Coronary artery (tissue), 2 donors: Measurements from ENCODE around the gene HEY2.

Experiments used
- DNase-seq: peaks from one replicate; pipeline ENCODE4 v3.0.0-alpha.2; 2017; ENCODE audit warnings: low spot score
- H3K27ac ChIP-seq, 2 donors: fragments of 200-600 bp; sonication (generic); one replicate each; pipeline ENCODE4 v1.5.1; 2016 to 2019
- H3K4me3 ChIP-seq: fragments of 200-600 bp; sonication (generic); 2 replicates; pipeline ENCODE4 v1.5.1; 2016; ENCODE audit warnings: mild to moderate bottlenecking, moderate library complexity
- TF ChIP-seq, protein P1 (sequence below): fragments of 200-600 bp; sonication (generic); IDR thresholded peaks from one replicate; pipeline ENCODE4 v1.5.1; 2019; ENCODE audit warnings: antibody characterized with exemption

Gene HEY2

GRCh38 chr6:125733516-125734300 is 15.7 kb upstream of the HEY2 start:
- TF ChIP-seq, protein P1, sequence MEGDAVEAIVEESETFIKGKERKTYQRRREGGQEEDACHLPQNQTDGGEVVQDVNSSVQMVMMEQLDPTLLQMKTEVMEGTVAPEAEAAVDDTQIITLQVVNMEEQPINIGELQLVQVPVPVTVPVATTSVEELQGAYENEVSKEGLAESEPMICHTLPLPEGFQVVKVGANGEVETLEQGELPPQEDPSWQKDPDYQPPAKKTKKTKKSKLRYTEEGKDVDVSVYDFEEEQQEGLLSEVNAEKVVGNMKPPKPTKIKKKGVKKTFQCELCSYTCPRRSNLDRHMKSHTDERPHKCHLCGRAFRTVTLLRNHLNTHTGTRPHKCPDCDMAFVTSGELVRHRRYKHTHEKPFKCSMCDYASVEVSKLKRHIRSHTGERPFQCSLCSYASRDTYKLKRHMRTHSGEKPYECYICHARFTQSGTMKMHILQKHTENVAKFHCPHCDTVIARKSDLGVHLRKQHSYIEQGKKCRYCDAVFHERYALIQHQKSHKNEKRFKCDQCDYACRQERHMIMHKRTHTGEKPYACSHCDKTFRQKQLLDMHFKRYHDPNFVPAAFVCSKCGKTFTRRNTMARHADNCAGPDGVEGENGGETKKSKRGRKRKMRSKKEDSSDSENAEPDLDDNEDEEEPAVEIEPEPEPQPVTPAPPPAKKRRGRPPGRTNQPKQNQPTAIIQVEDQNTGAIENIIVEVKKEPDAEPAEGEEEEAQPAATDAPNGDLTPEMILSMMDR = no peak
- H3K27ac ChIP-seq = no peak overlapping the region

DNA sequence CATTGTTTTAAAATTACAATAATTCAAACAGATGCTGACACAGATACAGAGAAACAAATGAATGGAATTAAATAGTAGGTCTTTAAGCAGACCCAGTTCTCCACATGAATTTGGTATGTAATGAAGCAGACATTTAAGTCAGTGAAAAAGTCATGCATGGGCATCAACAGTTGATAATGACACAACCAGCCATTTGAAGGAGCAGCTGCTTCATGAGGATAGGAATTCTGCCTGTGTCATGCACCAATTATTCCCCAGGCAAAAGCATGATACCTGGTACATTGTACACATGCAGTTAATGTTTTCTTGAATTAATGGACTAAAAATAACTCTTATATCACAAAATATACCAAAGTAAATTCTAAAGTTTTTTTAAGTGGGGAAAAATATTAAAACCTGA is 11.2 kb upstream of the HEY2 start:
- DNase-seq = no peak
- TF ChIP-seq, protein P1 = no peak
- H3K4me3 ChIP-seq = no peak overlapping the region
- no peak overlapping the region for H3K27ac ChIP-seq

More at GRCh38 chr6:125733516-125734300, 15.7 kb upstream of the HEY2 start:
- no peak for DNase-seq
- H3K4me3 ChIP-seq = no peak overlapping the region

DNA sequence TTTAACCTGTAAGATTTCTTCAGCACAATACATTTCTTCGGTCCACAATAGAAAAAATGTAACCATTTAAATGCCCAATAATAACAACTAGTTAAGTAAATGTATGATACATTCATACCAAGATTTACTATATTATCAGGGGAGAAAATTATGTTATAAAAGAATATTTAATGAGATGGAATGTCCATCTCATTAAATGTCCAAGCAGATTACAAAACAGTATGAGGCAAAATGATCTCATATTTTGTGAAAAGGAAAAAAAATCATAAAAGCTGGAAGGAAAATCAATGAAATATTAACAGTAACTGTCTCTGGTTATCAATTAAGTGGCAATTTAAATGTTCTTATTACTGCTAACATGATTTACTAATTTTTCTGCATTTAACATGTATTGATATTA is 10.1 kb upstream of the HEY2 start:
- no peak for DNase-seq
- H3K27ac ChIP-seq = no peak overlapping the region
- H3K4me3 ChIP-seq = no peak overlapping the region
- TF ChIP-seq, protein P1 = no peak

DNA sequence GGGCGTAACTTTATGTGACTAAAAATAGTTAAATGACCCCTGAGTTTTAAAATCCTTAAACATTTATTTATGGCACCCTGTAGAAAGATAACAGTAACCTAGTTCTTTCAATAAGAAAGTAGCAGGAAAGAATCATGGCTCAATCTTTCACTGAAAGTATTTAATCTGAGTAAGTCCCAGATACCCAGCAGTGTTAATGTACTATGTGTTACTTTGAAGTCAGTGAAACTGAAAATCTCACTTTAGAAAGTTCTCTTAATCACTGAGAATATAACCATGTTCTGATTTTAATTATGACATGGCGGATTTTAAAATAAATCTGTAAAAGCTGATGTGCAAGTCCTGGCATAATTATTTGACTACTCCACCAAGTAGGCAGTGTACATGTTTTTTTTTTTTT is 8.1 kb upstream of the HEY2 start:
- Histone ChIP-seq H3K27ac (no peak overlapping the region), H3K4me3 (no peak overlapping the region)
- DNase-seq = no peak
- TF ChIP-seq, protein P1 = no peak

GRCh38 chr6:125742024-125742423 is 7.4 kb upstream of the HEY2 start:
- Histone ChIP-seq H3K27ac (peak overlapping the region; percentile 67 to 98), H3K4me3 (peak overlapping the region; percentile 88)
- TF ChIP-seq, protein P1 = no peak
- no peak for DNase-seq

GRCh38 chr6:125742464-125743120 is 6.8 kb upstream of the HEY2 start:
- Histone ChIP-seq H3K4me3 (peak overlapping the region; percentile 88), H3K27ac (peak overlapping the region; percentile 67 to 98)
- TF ChIP-seq, protein P1 = no peak
- no peak for DNase-seq

DNA sequence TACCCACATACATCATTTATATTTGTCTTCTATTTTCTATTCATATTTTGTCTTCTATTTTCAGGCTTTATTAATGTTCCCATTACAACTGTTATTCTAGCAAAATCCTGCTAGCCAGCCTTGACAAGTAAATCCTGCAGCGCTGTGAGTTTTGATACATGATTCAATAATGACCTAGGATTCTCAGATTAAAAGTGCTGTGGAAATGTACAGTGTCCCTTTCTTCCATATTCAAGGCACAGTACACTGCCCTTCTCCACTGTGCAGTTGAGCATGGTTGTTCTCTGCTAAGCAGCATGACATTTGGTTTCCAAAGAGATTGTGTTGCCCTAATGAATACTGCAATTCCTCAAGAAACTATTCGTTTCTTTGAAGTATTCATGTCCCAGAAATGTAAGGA is 5.8 kb upstream of the HEY2 start:
- peak overlapping the region; percentile 88 for H3K4me3 ChIP-seq
- DNase-seq = no peak
- peak overlapping the region; percentile 81 to 98 for H3K27ac ChIP-seq
- TF ChIP-seq, protein P1 = no peak
